ENCODE results near the gene OSBP2. TPM values are rescaled to one million over a fixed set of nuclear protein-coding genes. Genes with fewer than 3 reads are reported as not detected.
A peak's percentile ranks its signal among the peaks of the same experiment; 100 is the strongest.

The OSBP2 gene
- total RNA-seq, 2 donors from 2014 or later = 4.0 to 16.8 TPM

DNA sequence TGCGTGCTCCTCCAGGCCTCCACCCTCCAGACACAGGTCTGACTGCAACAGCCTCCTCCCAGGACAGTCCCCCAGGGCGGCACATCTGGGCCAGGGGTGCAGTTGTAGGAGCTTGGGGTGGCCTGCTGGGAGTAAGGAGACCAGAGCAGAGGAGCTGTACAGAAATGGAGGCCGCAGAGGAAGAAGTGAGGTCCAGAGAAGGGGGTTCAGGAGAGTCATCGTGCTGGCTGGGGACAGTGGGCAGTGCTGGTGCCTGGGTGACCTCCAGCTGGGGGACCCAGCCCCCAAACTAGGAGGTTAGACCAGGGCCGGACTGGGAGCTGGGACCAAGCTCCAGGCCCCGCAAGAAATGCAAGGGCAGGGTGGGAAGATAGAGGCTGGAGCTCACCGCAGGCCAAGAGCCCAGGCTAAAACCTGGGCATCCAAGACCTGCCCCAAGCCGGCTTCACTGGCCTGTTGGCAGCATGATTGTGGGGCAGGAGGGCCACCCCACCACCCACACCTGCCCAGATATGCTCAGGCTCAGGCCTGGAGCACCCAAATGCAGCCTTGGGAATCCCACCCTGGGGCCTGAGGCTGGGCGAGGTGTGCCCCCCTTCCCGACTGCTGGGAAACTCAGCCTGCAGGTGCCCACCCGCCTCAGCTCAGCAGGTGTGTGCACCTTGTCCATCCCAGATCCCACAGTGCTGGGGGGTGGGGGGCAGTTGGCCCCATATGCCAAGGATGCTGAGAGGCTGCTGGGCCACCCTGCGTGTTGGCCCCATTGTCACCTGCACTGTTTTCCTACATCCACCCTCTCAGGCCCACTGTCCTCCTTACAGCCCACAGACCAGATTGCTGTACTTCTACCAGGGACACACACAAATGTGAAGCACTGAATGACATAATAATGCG, 177.0 kb downstream of the OSBP2 start:
- H3K9me3 ChIP-seq = no peaks in the 10 kb centered on the region
- H3K4me3 ChIP-seq = no peak overlapping the region
- DNase-seq (ENCODE audit: low spot score) = no peak
- H3K4me1 ChIP-seq = peaks cover 0 to 8% of the 10 kb centered on the region in 2 donors
- TF ChIP-seq, protein P1, sequence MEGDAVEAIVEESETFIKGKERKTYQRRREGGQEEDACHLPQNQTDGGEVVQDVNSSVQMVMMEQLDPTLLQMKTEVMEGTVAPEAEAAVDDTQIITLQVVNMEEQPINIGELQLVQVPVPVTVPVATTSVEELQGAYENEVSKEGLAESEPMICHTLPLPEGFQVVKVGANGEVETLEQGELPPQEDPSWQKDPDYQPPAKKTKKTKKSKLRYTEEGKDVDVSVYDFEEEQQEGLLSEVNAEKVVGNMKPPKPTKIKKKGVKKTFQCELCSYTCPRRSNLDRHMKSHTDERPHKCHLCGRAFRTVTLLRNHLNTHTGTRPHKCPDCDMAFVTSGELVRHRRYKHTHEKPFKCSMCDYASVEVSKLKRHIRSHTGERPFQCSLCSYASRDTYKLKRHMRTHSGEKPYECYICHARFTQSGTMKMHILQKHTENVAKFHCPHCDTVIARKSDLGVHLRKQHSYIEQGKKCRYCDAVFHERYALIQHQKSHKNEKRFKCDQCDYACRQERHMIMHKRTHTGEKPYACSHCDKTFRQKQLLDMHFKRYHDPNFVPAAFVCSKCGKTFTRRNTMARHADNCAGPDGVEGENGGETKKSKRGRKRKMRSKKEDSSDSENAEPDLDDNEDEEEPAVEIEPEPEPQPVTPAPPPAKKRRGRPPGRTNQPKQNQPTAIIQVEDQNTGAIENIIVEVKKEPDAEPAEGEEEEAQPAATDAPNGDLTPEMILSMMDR (IDR thresholded peaks at IDR 0.05) = no peak
- no peaks in the 10 kb centered on the region for H3K27me3 ChIP-seq
- H3K27ac ChIP-seq = no peak overlapping the region
- H3K36me3 ChIP-seq = no peaks in the 10 kb centered on the region

DNA sequence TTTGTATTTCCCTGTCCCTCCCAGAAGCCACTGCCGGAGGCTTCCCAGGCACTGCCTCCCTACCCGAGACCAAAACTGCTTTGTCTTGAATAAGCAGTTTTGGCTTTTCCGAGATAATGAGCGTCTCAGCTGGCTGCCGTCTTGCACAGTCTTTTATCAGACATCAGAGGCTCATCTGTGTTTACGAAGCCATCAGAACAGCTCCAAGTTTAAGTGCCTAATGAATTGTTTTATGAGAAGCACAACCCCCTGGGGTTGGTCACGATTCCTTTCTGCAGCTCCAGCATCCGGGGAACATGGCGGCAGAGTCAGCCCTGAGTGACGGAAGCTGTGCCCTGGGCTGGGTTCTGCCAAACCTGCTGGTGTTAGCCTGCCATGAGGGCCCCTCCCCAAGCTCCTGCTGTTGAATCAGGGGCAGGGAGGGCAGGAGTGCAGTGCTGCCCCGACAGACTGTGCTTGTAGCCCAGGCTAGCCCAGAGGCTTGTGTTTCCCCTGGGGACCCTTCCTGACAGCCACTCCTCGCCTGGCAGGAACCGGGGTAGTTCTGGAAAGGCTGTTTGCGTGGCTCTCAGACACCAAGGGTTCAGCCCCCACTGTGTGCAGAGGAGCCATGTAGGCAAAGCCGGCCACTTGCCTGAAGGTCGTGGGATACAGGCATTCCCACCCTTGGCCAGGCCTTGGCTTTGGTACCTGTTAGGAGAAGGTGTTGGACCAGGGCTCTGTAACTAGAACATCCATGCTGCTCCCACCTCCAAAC, 177.8 kb downstream of the OSBP2 start:
- Histone ChIP-seq H3K9me3 (no peaks in the 10 kb centered on the region), H3K4me1 (peaks cover 0 to 17% of the 10 kb centered on the region in 2 donors), H3K27ac (no peak overlapping the region), H3K27me3 (no peaks in the 10 kb centered on the region), H3K4me3 (no peak overlapping the region), H3K36me3 (no peaks in the 10 kb centered on the region)
- TF ChIP-seq, protein P1 (IDR thresholded peaks at IDR 0.05) = no peak
- DNase-seq (ENCODE audit: low spot score) = no peak

DNA sequence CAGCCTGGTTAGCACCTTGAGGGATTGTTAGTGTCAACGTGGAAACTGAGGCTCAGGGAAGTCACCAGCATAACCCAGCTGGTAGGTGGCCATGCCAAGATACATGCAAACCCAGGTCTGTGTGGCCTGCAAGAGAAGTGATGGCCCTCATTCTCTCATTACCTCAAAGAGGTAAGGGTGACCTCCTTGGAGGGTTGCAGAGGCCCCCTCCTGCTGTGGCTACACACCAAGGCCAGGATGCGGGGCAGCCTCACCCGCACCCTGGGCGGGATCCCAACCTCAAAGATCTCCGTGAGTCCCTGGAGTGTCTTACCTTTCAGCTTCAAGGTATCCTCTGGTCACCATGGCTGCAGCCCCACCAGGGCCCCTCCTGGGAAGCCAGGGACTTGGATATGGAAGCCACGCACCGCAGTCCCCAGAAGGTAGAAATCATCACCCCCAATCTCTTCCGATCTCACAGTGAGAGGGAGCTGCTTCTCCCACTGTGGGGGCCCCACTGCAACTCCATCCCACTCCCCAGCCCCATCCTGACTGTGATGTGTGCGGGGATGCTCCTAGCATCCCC, 178.5 kb downstream of the OSBP2 start:
- Histone ChIP-seq H3K27ac (no peak overlapping the region), H3K36me3 (no peaks in the 10 kb centered on the region), H3K4me1 (peaks cover 0 to 23% of the 10 kb centered on the region in 2 donors), H3K27me3 (no peaks in the 10 kb centered on the region), H3K4me3 (no peak overlapping the region), H3K9me3 (no peaks in the 10 kb centered on the region)
- TF ChIP-seq, protein P1 (IDR thresholded peaks at IDR 0.05) = no peak
- DNase-seq (ENCODE audit: low spot score) = no peak

DNA sequence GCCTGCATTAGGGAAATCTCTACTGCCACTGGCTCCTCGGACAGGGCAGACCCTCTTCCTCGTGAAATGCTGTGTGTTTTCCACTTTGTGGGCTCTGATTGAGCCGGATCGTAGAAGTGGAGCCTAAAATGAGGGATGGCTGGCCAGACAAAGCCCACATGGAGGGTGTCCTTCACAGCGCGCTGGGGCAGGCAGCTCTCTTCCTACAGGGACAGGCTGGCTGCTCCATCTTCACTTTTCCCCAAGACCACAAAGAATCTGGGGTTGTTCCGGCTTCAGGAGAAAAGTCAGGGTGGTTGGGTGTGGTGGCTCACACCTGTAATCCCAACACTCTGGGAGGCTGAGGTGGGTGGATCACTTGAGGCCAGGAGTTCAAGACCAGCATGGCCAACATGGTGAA, 179.0 kb downstream of the OSBP2 start:
- DNase-seq (ENCODE audit: low spot score) = no peak
- peaks cover 0 to 27% of the 10 kb centered on the region in 2 donors for H3K4me1 ChIP-seq
- H3K4me3 ChIP-seq = no peak overlapping the region
- H3K36me3 ChIP-seq = no peaks in the 10 kb centered on the region
- no peaks in the 10 kb centered on the region for H3K9me3 ChIP-seq
- TF ChIP-seq, protein P1 (IDR thresholded peaks at IDR 0.05) = no peak
- H3K27me3 ChIP-seq = no peaks in the 10 kb centered on the region
- no peak overlapping the region for H3K27ac ChIP-seq

DNA sequence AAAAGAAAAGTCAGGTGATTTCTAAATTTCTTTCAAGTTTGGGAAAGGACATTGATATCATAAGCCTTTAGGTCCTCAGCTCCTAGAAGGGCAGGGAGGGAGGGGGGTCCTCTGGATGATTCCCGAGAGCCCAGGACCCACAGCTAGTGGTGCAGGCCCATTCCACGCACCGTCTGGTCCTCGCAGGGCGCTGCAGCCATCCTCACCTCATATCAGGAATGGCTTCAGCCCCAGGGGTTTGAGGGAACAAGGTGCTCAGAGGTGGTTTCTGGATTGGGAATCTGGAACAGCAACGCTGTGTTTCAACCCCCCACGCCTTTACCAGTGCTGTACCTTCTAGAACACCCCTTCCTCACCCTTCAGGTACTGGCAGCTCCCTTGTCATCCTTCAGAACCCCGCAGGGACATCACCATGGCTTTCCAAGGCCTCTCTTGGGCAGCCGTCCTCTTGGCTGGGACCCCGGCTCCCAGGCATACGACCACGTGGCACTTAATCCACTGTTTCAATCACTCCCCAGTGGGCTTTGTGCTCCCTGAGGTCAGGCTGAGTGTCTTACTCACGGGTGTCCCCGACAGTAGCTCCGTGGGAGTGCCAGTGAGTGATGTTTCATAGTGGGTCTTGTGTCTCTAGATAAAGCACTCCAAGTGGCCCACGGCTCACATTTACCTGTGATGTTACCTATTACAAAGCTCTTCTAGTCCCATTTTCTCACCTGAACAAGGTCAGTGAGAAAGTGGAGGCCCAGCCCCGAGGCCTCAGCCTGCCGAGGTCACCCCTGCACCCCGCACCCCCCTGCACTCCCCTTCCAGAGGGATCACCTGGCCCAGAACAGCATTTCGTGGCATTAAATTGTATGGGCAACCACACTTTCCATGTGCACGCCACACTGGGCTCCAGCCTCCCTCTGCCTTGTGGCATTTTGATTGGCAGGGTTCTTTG, 180.0 kb downstream of the OSBP2 start:
- no peaks in the 10 kb centered on the region for H3K9me3 ChIP-seq
- no peak overlapping the region for H3K4me3 ChIP-seq
- peak overlapping the region in 1 of 2 donors; percentile 66 for H3K27ac ChIP-seq
- TF ChIP-seq, protein P1 (IDR thresholded peaks at IDR 0.05) = no peak
- H3K36me3 ChIP-seq = no peaks in the 10 kb centered on the region
- peaks cover 0 to 37% of the 10 kb centered on the region in 2 donors for H3K4me1 ChIP-seq
- DNase-seq (ENCODE audit: low spot score) = no peak
- no peaks in the 10 kb centered on the region for H3K27me3 ChIP-seq

Data from right atrium auricular region (tissue), 2 donors.